Measurements from ENCODE around the gene ATP4B. TPM values are rescaled to one million over a fixed set of nuclear protein-coding genes. Genes with fewer than 3 reads are reported as not detected.

The ATP4B gene
- not detected in 2 replicates for polyA plus RNA-seq (2014; cell fraction: cytosol; rRNA removed)
- not detected in 2 replicates for polyA plus RNA-seq (2014; cell fraction: nucleus; rRNA removed)

DNA sequence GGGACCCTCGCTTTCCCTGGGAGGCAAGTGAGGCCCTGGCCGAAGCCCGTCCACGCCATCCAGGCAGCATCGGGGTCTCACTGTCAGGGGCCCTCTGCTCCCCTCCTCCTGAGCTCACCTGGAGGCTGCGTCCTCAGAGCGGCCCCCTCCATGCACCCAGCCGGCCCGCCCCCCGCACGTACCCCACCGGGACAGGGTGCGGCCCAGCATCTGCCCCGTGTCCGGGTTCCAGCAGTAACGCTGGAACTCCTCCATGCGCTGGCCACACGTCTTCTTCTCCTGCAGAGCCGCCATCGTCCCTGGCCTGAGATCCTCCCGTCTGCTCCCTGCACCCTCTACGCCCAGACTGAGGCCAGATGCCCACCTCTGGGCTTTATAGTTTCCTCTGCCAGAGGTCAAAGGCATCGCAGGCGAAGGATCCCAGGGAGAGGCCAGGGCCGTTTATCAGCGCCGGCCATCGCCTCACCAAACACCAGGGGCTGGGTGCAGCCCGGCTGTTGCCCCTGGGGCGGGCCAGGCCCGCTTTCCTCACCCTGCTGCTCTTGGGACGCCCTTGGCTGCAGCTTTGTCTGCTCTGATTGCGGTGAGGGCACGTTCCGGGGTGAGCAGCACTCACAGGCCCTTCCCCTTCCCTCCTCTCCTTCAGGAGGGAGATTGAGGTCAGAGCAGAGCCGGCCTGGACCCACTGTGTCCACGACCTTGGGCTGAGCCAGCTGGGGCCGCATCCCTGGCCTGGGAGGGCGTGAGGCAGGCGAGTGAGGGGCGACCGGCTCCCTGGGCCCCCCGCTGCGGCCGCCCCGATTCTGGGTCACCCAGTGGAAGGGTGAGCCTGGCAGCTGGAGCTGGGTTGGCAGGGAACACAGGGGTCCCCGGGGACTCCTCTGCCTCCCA lies at the start of gene ATP4B:
ATP4B (minus strand) TSS at position 348 of the 891 bp plus-strand sequence; CDS start at position 294, 54 bp downstream.
- no peak for DNase-seq (ENCODE audit: low spot score)

- no peak for DNase-seq (ENCODE audit: low spot score)
Observed at GRCh38 chr13:113672002-113672651, 14.1 kb upstream of the ATP4B start.

GRCh38 chr13:113671066-113672001 lies 13.3 kb upstream of the ATP4B start:
- DNase-seq (ENCODE audit: low spot score) = no peak

GRCh38 chr13:113670541-113670940 lies 12.5 kb upstream of the ATP4B start:
- DNase-seq (ENCODE audit: low spot score) = no peak

GRCh38 chr13:113669755-113670341 lies 11.8 kb upstream of the ATP4B start:
- no peak for DNase-seq (ENCODE audit: low spot score)

DNA sequence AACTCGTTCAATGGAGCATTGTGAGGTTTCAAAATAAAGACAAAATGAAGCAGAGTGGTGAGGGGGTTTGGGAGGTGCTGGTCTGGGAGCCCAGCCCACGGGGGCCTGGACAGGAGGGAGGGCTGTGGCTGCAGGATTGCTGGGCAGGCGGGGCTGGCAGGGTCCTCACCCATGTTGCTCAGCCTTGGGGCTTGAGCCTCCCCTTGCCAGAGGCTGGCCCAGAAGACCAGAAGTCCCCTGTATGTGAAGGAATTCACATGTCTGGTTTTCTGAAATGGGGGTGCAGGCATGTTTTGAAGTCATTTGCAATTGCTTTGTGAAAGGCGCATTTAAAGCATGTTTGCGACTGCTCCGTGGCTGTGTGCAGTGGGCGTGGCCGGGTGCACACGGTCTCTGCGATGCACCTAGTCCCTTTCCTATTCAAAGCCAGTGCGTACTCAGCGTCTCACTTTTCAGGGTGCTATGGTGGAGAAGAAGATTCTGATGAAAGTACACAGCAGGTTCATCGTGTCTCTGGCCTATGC lies 11.3 kb upstream of the ATP4B start:
- no peak for DNase-seq (ENCODE audit: low spot score)

DNA sequence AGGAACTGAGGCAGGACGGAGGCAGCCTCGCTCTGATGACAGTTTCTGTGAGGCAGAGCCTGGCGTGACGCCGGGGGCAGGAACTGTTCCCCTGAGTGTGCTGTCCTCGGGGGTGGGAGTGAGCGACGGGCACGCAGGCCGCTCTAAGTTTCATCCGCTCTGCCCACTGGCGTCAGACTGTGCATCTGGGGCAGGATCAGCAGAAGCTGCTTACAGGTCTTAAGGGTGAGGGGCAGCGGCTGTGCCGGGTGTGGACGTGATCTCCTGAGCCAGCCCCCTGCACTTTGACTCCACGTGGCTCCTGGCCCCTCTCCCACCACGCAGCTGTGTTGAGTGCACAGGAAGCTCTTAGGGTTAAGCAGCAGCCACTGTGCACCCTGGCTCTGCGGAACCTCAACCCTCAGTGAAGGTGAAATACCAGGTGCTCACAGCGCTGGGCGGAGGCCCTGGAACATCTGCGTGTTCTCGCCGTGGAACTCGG lies 10.5 kb upstream of the ATP4B start:
- no peak for DNase-seq (ENCODE audit: low spot score)

DNA sequence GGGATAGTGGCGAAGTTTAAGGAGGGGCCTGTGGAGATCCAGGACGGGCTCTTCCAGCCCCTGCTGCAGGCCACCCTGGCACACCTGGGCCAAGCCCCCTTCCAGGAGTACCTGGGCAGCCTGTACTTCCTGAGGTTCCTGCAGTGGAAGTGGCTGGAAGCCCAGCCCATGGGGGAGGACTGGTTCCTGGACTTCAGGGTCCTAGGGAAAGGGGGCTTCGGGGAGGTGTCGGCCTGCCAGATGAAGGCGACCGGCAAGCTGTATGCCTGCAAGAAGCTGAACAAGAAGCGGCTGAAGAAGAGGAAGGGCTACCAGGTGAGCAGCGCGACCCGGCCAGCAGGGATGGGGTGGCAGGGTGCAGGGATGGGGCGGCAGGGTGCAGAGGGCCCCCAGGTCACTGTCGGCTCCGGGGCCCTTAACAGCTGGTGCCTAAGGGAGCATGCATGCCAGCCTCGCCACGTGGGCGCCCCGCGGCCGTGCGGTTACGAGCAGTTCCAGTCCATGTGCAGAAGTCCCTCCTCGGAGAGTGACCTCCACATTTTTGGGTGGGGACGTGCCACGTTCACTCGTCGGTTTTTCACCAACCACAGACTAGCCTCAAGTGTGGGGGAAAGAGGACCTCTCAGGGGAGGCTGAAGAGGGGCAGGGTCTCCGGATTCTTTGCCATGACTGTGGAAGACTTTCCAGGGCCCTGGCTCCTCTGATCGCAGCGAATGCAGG lies 9.9 kb upstream of the ATP4B start:
- DNase-seq (ENCODE audit: low spot score) = no peak

DNA sequence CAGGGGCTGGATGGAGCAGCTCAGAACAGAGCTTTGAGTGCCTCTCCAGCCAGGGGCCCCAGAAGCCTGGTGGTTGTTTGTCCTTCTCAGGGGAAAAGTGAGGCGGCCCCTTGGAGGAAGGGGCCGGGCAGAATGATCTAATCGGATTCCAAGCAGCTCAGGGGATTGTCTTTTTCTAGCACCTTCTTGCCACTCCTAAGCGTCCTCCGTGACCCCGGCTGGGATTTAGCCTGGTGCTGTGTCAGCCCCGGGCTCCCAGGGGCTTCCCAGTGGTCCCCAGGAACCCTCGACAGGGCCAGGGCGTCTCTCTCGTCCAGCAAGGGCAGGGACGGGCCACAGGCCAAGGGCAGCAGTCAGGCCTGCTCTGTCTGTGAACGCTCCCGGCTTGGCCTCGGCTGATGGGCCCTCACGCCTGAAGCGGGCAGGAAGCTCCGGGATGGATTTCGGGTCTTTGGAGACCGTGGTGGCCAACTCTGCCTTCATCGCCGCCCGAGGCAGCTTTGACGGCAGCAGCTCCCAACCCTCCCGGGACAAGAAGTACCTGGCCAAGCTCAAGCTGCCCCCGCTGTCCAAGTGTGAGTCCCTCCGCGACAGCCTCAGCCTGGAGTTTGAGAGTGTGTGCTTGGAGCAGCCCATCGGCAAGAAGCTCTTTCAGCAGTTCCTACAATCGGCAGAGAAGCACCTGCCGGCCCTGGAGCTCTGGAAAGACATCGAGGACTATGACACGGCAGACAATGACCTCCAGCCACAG lies 9.1 kb upstream of the ATP4B start, which contains the start of gene GRK1:
GRK1 (plus strand) TSS at position 269 of the 751 bp plus-strand sequence; CDS start at position 437, 168 bp downstream.
- DNase-seq (ENCODE audit: low spot score) = no peak

DNA sequence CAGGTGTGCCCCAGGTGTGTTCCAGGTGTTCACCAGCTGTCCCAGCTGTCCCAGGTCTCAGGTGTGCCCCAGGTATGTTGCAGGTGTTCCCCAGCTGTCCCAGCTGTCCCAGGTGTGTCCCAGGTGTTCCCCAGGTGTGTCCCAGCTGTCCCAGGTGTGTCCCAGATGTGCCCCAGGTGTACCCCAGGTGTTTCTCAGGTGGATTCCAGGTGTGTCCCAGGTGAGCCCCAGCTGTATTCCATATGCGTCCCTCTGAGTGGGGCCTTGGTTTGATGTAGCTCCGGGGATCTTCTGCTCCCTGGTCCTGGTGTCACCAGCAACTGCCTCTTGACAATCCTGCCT lies 8.3 kb upstream of the ATP4B start:
- no peak for DNase-seq (ENCODE audit: low spot score)

GRCh38 chr13:113665597-113666328 lies 7.8 kb upstream of the ATP4B start:
- no peak for DNase-seq (ENCODE audit: low spot score)

- DNase-seq (ENCODE audit: low spot score) = no peak
Observed at GRCh38 chr13:113664751-113665596, 7.0 kb upstream of the ATP4B start.

GRCh38 chr13:113663934-113664333 lies 5.9 kb upstream of the ATP4B start:
- no peak for DNase-seq (ENCODE audit: low spot score)

- DNase-seq (ENCODE audit: low spot score) = no peak
Observed at GRCh38 chr13:113661509-113661908, 3.5 kb upstream of the ATP4B start.

GRCh38 chr13:113660066-113660465 lies 2.1 kb upstream of the ATP4B start:
- no peak for DNase-seq (ENCODE audit: low spot score)

DNA sequence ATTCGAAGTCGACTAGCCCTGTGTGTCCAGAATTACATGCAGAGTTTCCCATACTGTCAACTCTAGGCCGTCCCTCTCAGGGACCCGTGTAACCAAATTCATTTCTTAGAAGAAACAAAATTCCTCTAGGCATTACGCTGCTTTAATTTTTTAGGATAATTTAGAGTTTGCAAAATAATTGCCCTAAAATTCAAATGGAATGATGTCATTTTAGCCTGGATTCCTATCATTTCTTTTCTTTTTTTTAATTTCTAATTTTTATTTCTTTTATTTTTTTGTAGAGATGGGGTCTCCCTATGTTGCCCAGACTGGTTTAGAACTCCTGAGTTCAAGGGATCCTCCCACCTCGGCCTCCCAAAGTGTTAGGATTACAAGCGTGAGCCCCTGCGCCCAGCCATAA lies 1.3 kb upstream of the ATP4B start:
- no peak for DNase-seq (ENCODE audit: low spot score)

- no peak for DNase-seq (ENCODE audit: low spot score)
Observed at GRCh38 chr13:113658836-113659235, 838 bp upstream of the ATP4B start.
